Measurements from ENCODE around the gene EPHA3. TPM values are rescaled to one million over a fixed set of nuclear protein-coding genes. Genes with fewer than 3 reads are reported as not detected.

The EPHA3 gene
- total and polyA plus RNA-seq, 2 donors (not counting 3 experiments of a cell fraction or from before 2014, with no cell fraction given): not detected

DNA sequence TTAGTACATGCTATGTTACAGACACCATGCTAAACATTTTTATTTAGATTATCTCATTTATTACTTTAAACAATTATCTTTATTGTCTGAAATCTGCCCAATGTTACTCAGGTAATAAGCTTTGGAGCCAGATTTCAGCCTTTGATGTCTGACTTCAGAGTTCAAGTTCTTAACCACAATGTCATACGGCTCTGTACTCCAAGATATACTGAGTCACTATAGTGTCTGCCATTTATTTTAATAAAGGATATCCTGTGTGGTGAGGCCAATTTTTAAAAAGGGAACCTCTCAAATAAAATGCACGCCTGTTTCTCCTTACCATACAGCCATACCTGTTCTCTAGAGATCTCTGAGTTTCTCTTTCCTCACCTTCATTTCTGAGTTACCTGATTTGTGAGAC lies 193.1 kb downstream of the EPHA3 start:
- TF ChIP-seq JUN (IDR thresholded peaks at IDR 0.05; ENCODE audit: borderline replicate concordance, insufficient read depth, insufficient read length, low read depth) (no peak), MYC (IDR thresholded peaks at IDR 0.05; ENCODE audit: low read depth, low read length) (no peak), FOS (IDR thresholded peaks at IDR 0.05; ENCODE audit: borderline replicate concordance, insufficient read depth, low read length) (no peak), EZH2 (IDR thresholded peaks at IDR 0.05; ENCODE audit: borderline replicate concordance, low read depth, low read length, severe bottlenecking) (no peak), GATA2 (IDR thresholded peaks at IDR 0.05; ENCODE audit: insufficient read depth, insufficient read length, low read depth, low read length) (no peak), POLR2AphosphoS5 (IDR thresholded peaks at IDR 0.05; ENCODE audit: insufficient read depth, low read depth, low read length) (no peak), POLR2A (IDR thresholded peaks at IDR 0.05; ENCODE audit: low read depth, low read length) (no peak)
- TF ChIP-seq, protein P1, sequence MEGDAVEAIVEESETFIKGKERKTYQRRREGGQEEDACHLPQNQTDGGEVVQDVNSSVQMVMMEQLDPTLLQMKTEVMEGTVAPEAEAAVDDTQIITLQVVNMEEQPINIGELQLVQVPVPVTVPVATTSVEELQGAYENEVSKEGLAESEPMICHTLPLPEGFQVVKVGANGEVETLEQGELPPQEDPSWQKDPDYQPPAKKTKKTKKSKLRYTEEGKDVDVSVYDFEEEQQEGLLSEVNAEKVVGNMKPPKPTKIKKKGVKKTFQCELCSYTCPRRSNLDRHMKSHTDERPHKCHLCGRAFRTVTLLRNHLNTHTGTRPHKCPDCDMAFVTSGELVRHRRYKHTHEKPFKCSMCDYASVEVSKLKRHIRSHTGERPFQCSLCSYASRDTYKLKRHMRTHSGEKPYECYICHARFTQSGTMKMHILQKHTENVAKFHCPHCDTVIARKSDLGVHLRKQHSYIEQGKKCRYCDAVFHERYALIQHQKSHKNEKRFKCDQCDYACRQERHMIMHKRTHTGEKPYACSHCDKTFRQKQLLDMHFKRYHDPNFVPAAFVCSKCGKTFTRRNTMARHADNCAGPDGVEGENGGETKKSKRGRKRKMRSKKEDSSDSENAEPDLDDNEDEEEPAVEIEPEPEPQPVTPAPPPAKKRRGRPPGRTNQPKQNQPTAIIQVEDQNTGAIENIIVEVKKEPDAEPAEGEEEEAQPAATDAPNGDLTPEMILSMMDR (IDR thresholded peaks at IDR 0.05; ENCODE audit: extremely low read depth in 1 of 2, insufficient read depth in 1 of 2, low read depth in 1 of 2, low read length in 2 of 2): no peak
- TF ChIP-seq, protein P2, sequence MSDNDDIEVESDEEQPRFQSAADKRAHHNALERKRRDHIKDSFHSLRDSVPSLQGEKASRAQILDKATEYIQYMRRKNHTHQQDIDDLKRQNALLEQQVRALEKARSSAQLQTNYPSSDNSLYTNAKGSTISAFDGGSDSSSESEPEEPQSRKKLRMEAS (IDR thresholded peaks at IDR 0.05; ENCODE audit: insufficient read depth, insufficient read length): no peak
- no peak overlapping the region for H3K4me2 ChIP-seq (ENCODE audit: insufficient read depth, low read length)
- dilution Hi-C loops (cut with MboI; ENCODE audit: extremely low pct_ligation_motif_present, low sequenced_read_pairs): no loop called here
- H3K27ac ChIP-seq (ENCODE audit: insufficient read depth, low read depth, low read length): no peak overlapping the region
- H3K4me1 ChIP-seq (ENCODE audit: control insufficient read depth, extremely low read depth, insufficient read depth, low read length): no peaks in the 10 kb centered on the region
- intact Hi-C loops (cut with micrococcal nuclease): no loop called here
- no peaks in the 10 kb centered on the region for H3K27me3 ChIP-seq (ENCODE audit: control insufficient read depth in 2 of 2, insufficient read depth in 2 of 2, low read length in 2 of 2)
- H3K9ac ChIP-seq (replicated peaks; ENCODE audit: extremely low read depth, insufficient read depth, low read length): no peak overlapping the region
- POLR2A ChIA-PET: no interaction called here
- DNase-seq (ENCODE audit: low read depth, low spot score): no peak
- no peak for FAIRE-seq
- H4K20me1 ChIP-seq (replicated peaks; ENCODE audit: control insufficient read depth, extremely low read depth, insufficient read depth, low read length): no peaks in the 10 kb centered on the region
- H3K9me3 ChIP-seq (replicated peaks; ENCODE audit: control insufficient read depth, insufficient read depth, low read length): no peaks in the 10 kb centered on the region
- no TSS peak for BruUV-seq (replicated peaks)
- H3K4me3 ChIP-seq (replicated peaks in 1 of 3; ENCODE audit: insufficient read depth in 1 of 3, low read depth in 1 of 3, low read length in 3 of 3): no peak overlapping the region
- no peaks in the 10 kb centered on the region for H3K79me2 ChIP-seq (ENCODE audit: control insufficient read depth, insufficient read depth, low read length)
- no peak overlapping the region for H2AFZ ChIP-seq (ENCODE audit: low read depth, low read length)
- CTCF ChIA-PET: no interaction called here
- no peaks in the 10 kb centered on the region for H3K36me3 ChIP-seq (ENCODE audit: control insufficient read depth in 2 of 2, extremely low read depth in 1 of 2, insufficient read depth in 2 of 2, low read length in 2 of 2)
- H3K9me1 ChIP-seq (replicated peaks; ENCODE audit: control insufficient read depth, extremely low read depth, insufficient read depth, low read length): no peaks in the 10 kb centered on the region
